WTC11 (cell line): Measurements from ENCODE around the gene GSG1L. TPM values are rescaled to one million over a fixed set of nuclear protein-coding genes. Genes with fewer than 3 reads are reported as not detected.

Experiments
- ATAC-seq: fragments of 200-7000 bp; cut with Tn5 transposase; 2 replicates; pipeline ENCODE4 v1.10.0; 2021; ENCODE audit warnings: mild to moderate bottlenecking, moderate library complexity
- Bru-seq: library from RNA; stranded (reverse); fragments of 400-500 nt; gene quantifications from one replicate; lab custom pipeline; 2021; lab: Mats Ljungman, UMichigan
- CTCF ChIA-PET: fragments of 300-600 bp; sonication (Branson Sonifier 250); formaldehyde crosslinking; loops from one replicate; lab custom pipeline; 2021; ENCODE audit warnings: antibody characterized with exemption; lab: Charles Lee
- POLR2A ChIA-PET: fragments of 350-600 bp; sonication (Branson Sonifier 250); formaldehyde crosslinking; loops from one replicate; lab custom pipeline; 2021; ENCODE audit warnings: antibody characterized with exemption; lab: Charles Lee
- DNase-seq: peaks from one replicate; pipeline ENCODE4 v3.0.0; 2021; ENCODE audit warnings: low spot score
- H3K27ac Mint-ChIP-seq: 2 replicates; pipeline ENCODE4 v1.8.0; 2021; ENCODE audit warnings: mixed read lengths
- H3K27me3 Mint-ChIP-seq: 2 replicates; pipeline ENCODE4 v1.8.0; 2021; ENCODE audit warnings: low read depth, mild to moderate bottlenecking, moderate library complexity, mixed read lengths
- H3K36me3 Mint-ChIP-seq: 2 replicates; pipeline ENCODE4 v1.8.0; 2021; ENCODE audit warnings: mixed read lengths
- H3K4me1 Mint-ChIP-seq: 2 replicates; pipeline ENCODE4 v1.8.0; 2022; ENCODE audit warnings: mixed read lengths
- H3K4me3 Mint-ChIP-seq: 2 replicates; pipeline ENCODE4 v1.8.0; 2021; ENCODE audit warnings: mild to moderate bottlenecking, moderate library complexity, mixed read lengths
- H3K9me3 Mint-ChIP-seq: 2 replicates; pipeline ENCODE4 v1.8.0; 2021; ENCODE audit warnings: mixed read lengths
- AR ChIP-seq: fragments of 250-450 bp; sonication (Bioruptor Pico); IDR thresholded peaks from 2 replicates; pipeline ENCODE4 v1.9.0; 2021; ENCODE audit warnings: mild to moderate bottlenecking
- ATF6 ChIP-seq: sonication (generic); formaldehyde crosslinking; IDR thresholded peaks from 2 replicates; pipeline ENCODE4 v1.8.1; 2023; ENCODE audit warnings: mild to moderate bottlenecking, missing genetic modification reagents
- E2F1 ChIP-seq: sonication (generic); formaldehyde crosslinking; IDR thresholded peaks from 2 replicates; pipeline ENCODE4 v1.8.0; 2022; ENCODE audit warnings: mild to moderate bottlenecking, missing genetic modification reagents
- FOXP1 ChIP-seq: sonication (generic); formaldehyde crosslinking; IDR thresholded peaks from 2 replicates; pipeline ENCODE4 v1.8.0; 2022; ENCODE audit warnings: missing genetic modification reagents, mild to moderate bottlenecking, moderate library complexity, borderline replicate concordance
- FOXP4 ChIP-seq: sonication (generic); formaldehyde crosslinking; IDR thresholded peaks from 2 replicates; pipeline ENCODE4 v1.8.0; 2022; ENCODE audit warnings: mild to moderate bottlenecking, missing genetic modification reagents
- HMGXB4 ChIP-seq: sonication (generic); formaldehyde crosslinking; IDR thresholded peaks from 2 replicates; pipeline ENCODE4 v1.8.1; 2023; ENCODE audit warnings: mild to moderate bottlenecking, moderate library complexity, missing genetic modification reagents
- IRF1 ChIP-seq: sonication (generic); formaldehyde crosslinking; IDR thresholded peaks from 2 replicates; pipeline ENCODE4 v1.8.0; 2023; ENCODE audit warnings: missing genetic modification reagents
- NFE2L1 ChIP-seq: sonication (generic); formaldehyde crosslinking; IDR thresholded peaks from 2 replicates; pipeline ENCODE4 v1.8.1; 2023; ENCODE audit warnings: missing genetic modification reagents
- OVOL2 ChIP-seq: fragments of 250-450 bp; sonication (Bioruptor Pico); IDR thresholded peaks from 2 replicates; pipeline ENCODE4 v1.9.0; 2021; ENCODE audit warnings: mild to moderate bottlenecking, borderline replicate concordance
- PREB ChIP-seq: sonication (generic); formaldehyde crosslinking; IDR thresholded peaks from 2 replicates; pipeline ENCODE4 v1.8.1; 2022; ENCODE audit warnings: mild to moderate bottlenecking, missing genetic modification reagents, moderate library complexity, borderline replicate concordance
- TEAD4 ChIP-seq: sonication (generic); formaldehyde crosslinking; IDR thresholded peaks from 2 replicates; pipeline ENCODE4 v1.8.0; 2022; ENCODE audit warnings: mild to moderate bottlenecking, missing genetic modification reagents
- ZBTB21 ChIP-seq: sonication (generic); formaldehyde crosslinking; IDR thresholded peaks from 2 replicates; pipeline ENCODE4 v1.8.1; 2023; ENCODE audit warnings: mild to moderate bottlenecking, missing genetic modification reagents, borderline replicate concordance
- ZBTB43 ChIP-seq: sonication (generic); formaldehyde crosslinking; IDR thresholded peaks from 2 replicates; pipeline ENCODE4 v1.8.1; 2023; ENCODE audit warnings: mild to moderate bottlenecking, missing genetic modification reagents
- ZNF121 ChIP-seq: sonication (generic); formaldehyde crosslinking; IDR thresholded peaks from 2 replicates; pipeline ENCODE4 v1.8.0; 2023; ENCODE audit warnings: missing genetic modification reagents
- ZNF416 ChIP-seq: fragments of 250-450 bp; sonication (Bioruptor Pico); IDR thresholded peaks from 2 replicates; pipeline ENCODE4 v1.9.0; 2021; ENCODE audit warnings: mild to moderate bottlenecking, inconsistent platforms
- long read RNA-seq, 3 experiments: library from RNA in 1 of 3; library from capped mRNA in 1 of 3; library from polyadenylated mRNA in 1 of 3; unstranded in 2 of 3; stranded (forward) in 1 of 3; transcript quantifications; one replicate each; pipeline ENCODE4 v2.0.0, GENCODE V29; 2021
- total RNA-seq: library from RNA; stranded (reverse); gene quantifications from 3 replicates; pipeline ENCODE4 v1.2.3, GENCODE V29; 2021

The GSG1L gene
- 0.21 to 0.55 TPM (median 0.28 TPM) in 3 replicates for total RNA-seq
- percentile 11 among the genes with signal in this experiment for Bru-seq, nascent RNA
- long read RNA-seq, experiment 1, partial matches to known transcripts: 0 of 1 reads
- long read RNA-seq, experiment 1, other reads (novel, unspliced or antisense): 1 of 1 reads
- long read RNA-seq, experiment 2: 0 reads
- long read RNA-seq, experiment 3: 0 reads

- ChIA-PET CTCF (interaction anchor here (1.0 to 3.5 kb wide), 5 partner anchors 27 to 373 kb away, joined by 3 to 26 read pairs (median 7); no protein-coding TSS in a partner anchor), POLR2A (no interaction called here)
- no peak for DNase-seq
- H3K27me3 Mint-ChIP-seq: peaks cover 61% of the 10 kb centered on the region
- peak within 1 kb of the TSS; percentile 63 for H3K4me3 Mint-ChIP-seq
- TF ChIP-seq E2F1 (CRISPR knock-in tag) (no peak), FOXP1 (CRISPR knock-in tag) (no peak), AR (CRISPR knock-in tag) (no peak), ATF6 (CRISPR knock-in tag) (no peak)
- TF ChIP-seq, all 79 proteins: peak for 0
- ATAC-seq: peak; percentile 14
- Mint-ChIP-seq H3K27ac (no peak within 1 kb of the TSS), H3K36me3 (no peaks in the 10 kb centered on the region), H3K4me1 (peaks cover 8% of the 10 kb centered on the region; the same call in 1 of the 2 replicates), H3K9me3 (no peaks in the 10 kb centered on the region)
Observed at GRCh38 chr16:28063591-28064061, at the start of gene GSG1L. Gene GSG1L (minus strand): TSS chr16:28063714. CDS start chr16:28063424, 290 bp downstream.

- H3K36me3 Mint-ChIP-seq: peaks cover 48% of the 10 kb centered on the region
- no peak for DNase-seq
- H3K27me3 Mint-ChIP-seq: no peaks in the 10 kb centered on the region
- POLR2A ChIA-PET: no interaction called here
- CTCF ChIA-PET: interaction anchor here (1.4 to 1.8 kb wide), 2 partner anchors 22 to 105 kb away, joined by 3 to 5 read pairs; no protein-coding TSS in a partner anchor
- no peaks in the 10 kb centered on the region for H3K9me3 Mint-ChIP-seq
- TF ChIP-seq ZNF416 (CRISPR knock-in tag) (no peak), FOXP4 (CRISPR knock-in tag) (no peak), NFE2L1 (CRISPR knock-in tag) (no peak), ZNF121 (CRISPR knock-in tag) (no peak), ZBTB21 (no peak)
- TF ChIP-seq, all 79 proteins: peak for 0
- H3K4me3 Mint-ChIP-seq: no peak overlapping the region
- no peak for ATAC-seq
- H3K27ac Mint-ChIP-seq: no peak overlapping the region
- no peaks in the 10 kb centered on the region for H3K4me1 Mint-ChIP-seq
Observed at GRCh38 chr16:28112908-28113307, 49.4 kb upstream of the GSG1L start.

- H3K27ac Mint-ChIP-seq: no peak overlapping the region
- H3K4me3 Mint-ChIP-seq: no peak overlapping the region
- ChIA-PET CTCF (interaction anchor here (1.0 kb wide), 1 partner anchor 211 kb away, joined by 3 read pairs; no protein-coding TSS in a partner anchor), POLR2A (no interaction called here)
- DNase-seq (no peak), ATAC-seq (no peak)
- H3K9me3 Mint-ChIP-seq: no peaks in the 10 kb centered on the region
- no peaks in the 10 kb centered on the region for H3K4me1 Mint-ChIP-seq
- peaks cover 54% of the 10 kb centered on the region for H3K36me3 Mint-ChIP-seq
- H3K27me3 Mint-ChIP-seq: no peaks in the 10 kb centered on the region
- TF ChIP-seq IRF1: no peak
- TF ChIP-seq HMGXB4 (CRISPR knock-in tag): no peak
- no peak for TF ChIP-seq TEAD4 (CRISPR knock-in tag)
- no peak for TF ChIP-seq PREB (CRISPR knock-in tag)
- TF ChIP-seq OVOL2: no peak
- no peak for TF ChIP-seq ZBTB43 (CRISPR knock-in tag)
Observed at GRCh38 chr16:28110977-28111376, 47.5 kb upstream of the GSG1L start.
